Right lobe of liver (tissue), 4 donors: ENCODE results near the gene ITGA3.

Experiments
- CTCF ChIP-seq, 4 donors: fragments of 200-600 bp in 3 of 4; fragments of 450-650 bp in 1 of 4; IDR thresholded peaks; one replicate each; pipeline versions ENCODE4 v1.5.1 to v1.8.0; 2016 to 2022; ENCODE audit warnings: antibody characterized with exemption in 4 of 4, mild to moderate bottlenecking in 2 of 4
- POLR2A ChIP-seq: fragments of 450-650 bp; IDR thresholded peaks from one replicate; pipeline ENCODE4 v1.6.1; 2017; ENCODE audit warnings: antibody characterized with exemption, mild to moderate bottlenecking
- donor health status: DM: no; HTN: no; CAD: no.
- donor health status: DM: no; HTN: no; CAD: no.
- donor health status: DM: no; HTN: yes; CAD: no.

GRCh38 chr17:50039058-50039457 is 16.9 kb upstream of the ITGA3 start:
- no peak for TF ChIP-seq CTCF (IDR thresholded peaks at IDR 0.05)
- TF ChIP-seq POLR2A = no peak
